DMS114 treated with DMSO at 0.1 percent for 48 hours (cell line): ENCODE data around the gene RRAS.
"Not testable (repeated sequence)": the region's sequence is repeated elsewhere in the genome, so short reads cannot be mapped to it uniquely, and the experiment has no call there.

Experiments
- DNase-seq: peaks from one replicate; lab custom pipeline; 2025; ENCODE audit not compliant: unreplicated experiment; lab: John Stamatoyannopoulos, UW

The RRAS gene

GRCh38 chr19:49633273-49633672, 6.7 kb downstream of the RRAS start:
- DNase-seq: not testable (repeated sequence)

GRCh38 chr19:49632576-49632975, 7.4 kb downstream of the RRAS start:
- DNase-seq: no peak

GRCh38 chr19:49631610-49632192, 8.2 kb downstream of the RRAS start:
- no peak for DNase-seq

- DNase-seq: peak; percentile 13
Observed at GRCh38 chr19:49631014-49631588, 8.8 kb downstream of the RRAS start.

GRCh38 chr19:49629659-49630058, 10.3 kb downstream of the RRAS start:
- DNase-seq: no peak

GRCh38 chr19:49626226-49626625, 13.7 kb downstream of the RRAS start:
- DNase-seq: no peak

- DNase-seq: no peak
Observed at GRCh38 chr19:49624967-49625910, 14.7 kb downstream of the RRAS start.

GRCh38 chr19:49617860-49618259, 22.1 kb downstream of the RRAS start:
- not testable (repeated sequence) for DNase-seq

- DNase-seq: no peak
Observed at GRCh38 chr19:49616945-49617344, 23.0 kb downstream of the RRAS start.

GRCh38 chr19:49616532-49616931, 23.4 kb downstream of the RRAS start:
- DNase-seq: no peak

GRCh38 chr19:49615861-49616260, 24.1 kb downstream of the RRAS start:
- DNase-seq: no peak

- DNase-seq: no peak
Observed at GRCh38 chr19:49614096-49614833, 25.7 kb downstream of the RRAS start.

GRCh38 chr19:49613374-49613773, 26.6 kb downstream of the RRAS start:
- DNase-seq: no peak

GRCh38 chr19:49609499-49610092, 30.3 kb downstream of the RRAS start:
- DNase-seq: no peak

- DNase-seq: no peak
Observed at GRCh38 chr19:49605605-49606004, 34.3 kb downstream of the RRAS start.

- no peak for DNase-seq
Observed at GRCh38 chr19:49602806-49603205, 37.1 kb downstream of the RRAS start.

- DNase-seq: no peak
Observed at GRCh38 chr19:49601482-49602038, 38.4 kb downstream of the RRAS start.

- DNase-seq: no peak
Observed at GRCh38 chr19:49599378-49600295, 40.3 kb downstream of the RRAS start.

- DNase-seq: no peak
Observed at GRCh38 chr19:49597703-49597974, 42.3 kb downstream of the RRAS start.
